Measurements from ENCODE around the gene TWSG1. TPM values are rescaled to one million over a fixed set of nuclear protein-coding genes. Genes with fewer than 3 reads are reported as not detected.
"Not testable (repeated sequence)": the region's sequence is repeated elsewhere in the genome, so short reads cannot be mapped to it uniquely, and the experiment has no call there.

The TWSG1 gene
- polyA plus RNA-seq, 1 experiment = 328 TPM

DNA sequence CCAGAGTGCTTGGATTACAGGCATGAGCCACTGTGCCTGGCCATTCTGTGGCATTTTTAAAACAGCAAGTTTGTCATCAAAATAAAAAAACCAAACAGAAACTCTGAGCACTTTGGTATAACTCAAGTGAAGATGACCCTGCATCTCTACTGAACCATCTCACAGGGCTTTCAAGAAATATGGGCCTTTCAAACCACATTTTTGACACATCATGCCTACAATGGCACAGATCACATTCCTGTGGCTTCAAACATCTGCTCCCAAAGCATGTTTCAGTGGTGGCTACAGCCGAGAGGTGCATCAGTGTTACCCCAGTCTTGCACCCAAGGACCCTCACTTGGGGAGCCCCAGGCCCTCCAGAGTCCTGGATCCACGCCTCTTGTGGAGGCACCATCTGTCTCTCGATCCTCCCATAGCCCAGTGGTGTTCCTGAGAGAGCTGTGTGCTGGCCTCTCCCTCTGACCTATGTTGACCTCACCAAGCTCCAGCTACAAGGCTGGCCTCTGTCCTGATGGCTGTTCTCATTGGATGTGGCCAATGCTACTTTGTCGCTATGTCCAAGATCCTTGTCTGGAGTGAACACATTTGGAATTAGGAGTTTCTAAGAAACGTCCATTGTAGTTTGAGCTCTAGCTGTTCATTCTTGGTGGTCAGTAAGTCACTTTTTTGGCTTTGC, 85.5 kb downstream of the TWSG1 start:
- Histone ChIP-seq H3K9me3 (ENCODE audit: control insufficient read depth, insufficient read depth, low read length) (peaks cover 15% of the 10 kb centered on the region; the same call in 1 of the 2 replicates), H3K27me3 (ENCODE audit: control insufficient read depth, insufficient read depth, low read length) (no peaks in the 10 kb centered on the region), H3K27ac (ENCODE audit: low read depth, low read length) (no peak overlapping the region), H3K4me3 (ENCODE audit: low read depth, low read length) (no peak overlapping the region)
- POLR2A ChIA-PET = no interaction called here
- TF ChIP-seq, protein P1, sequence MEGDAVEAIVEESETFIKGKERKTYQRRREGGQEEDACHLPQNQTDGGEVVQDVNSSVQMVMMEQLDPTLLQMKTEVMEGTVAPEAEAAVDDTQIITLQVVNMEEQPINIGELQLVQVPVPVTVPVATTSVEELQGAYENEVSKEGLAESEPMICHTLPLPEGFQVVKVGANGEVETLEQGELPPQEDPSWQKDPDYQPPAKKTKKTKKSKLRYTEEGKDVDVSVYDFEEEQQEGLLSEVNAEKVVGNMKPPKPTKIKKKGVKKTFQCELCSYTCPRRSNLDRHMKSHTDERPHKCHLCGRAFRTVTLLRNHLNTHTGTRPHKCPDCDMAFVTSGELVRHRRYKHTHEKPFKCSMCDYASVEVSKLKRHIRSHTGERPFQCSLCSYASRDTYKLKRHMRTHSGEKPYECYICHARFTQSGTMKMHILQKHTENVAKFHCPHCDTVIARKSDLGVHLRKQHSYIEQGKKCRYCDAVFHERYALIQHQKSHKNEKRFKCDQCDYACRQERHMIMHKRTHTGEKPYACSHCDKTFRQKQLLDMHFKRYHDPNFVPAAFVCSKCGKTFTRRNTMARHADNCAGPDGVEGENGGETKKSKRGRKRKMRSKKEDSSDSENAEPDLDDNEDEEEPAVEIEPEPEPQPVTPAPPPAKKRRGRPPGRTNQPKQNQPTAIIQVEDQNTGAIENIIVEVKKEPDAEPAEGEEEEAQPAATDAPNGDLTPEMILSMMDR (IDR thresholded peaks at IDR 0.05; ENCODE audit: low read depth, low read length) = no peak
- no peak for DNase-seq (ENCODE audit: low read depth, low spot score)
- CTCF ChIA-PET = no interaction called here

DNA sequence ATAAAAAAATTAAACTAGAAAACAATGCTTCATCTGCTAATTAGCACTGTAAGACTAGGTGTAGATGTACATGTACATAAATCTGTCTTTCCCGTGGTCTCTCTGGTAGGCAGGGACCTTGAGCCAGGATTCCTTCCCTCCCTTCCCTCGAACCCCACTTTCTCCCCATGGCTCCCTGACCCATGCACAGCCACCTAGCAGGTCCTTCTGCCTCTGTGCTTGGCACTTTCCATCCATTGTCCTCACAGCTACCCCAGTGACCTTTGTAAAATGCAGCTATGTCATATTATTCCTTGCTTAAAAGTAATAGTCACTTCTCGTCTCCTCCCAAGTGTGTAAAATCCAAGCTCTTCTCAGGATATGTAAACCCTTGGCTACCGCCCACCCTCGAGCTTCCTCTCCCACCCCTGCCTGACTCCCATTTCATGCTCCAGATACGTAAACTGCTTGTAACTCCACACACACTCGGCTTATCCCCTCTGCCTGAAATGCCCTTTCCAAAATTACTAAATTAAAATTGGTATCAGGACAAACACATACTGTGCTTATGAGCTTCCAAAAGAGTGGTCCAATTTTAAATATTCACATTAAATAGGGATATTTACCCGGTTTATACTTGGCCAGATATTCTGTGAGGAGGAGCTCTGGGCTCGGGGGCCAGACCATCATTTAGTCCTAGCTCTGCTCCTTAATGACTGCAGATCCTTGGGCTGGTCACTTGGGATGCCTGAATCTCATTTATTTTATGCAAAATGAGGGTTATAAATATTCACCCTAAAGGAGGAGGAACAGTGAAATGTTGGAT, 86.7 kb downstream of the TWSG1 start:
- H3K27me3 ChIP-seq (ENCODE audit: control insufficient read depth, insufficient read depth, low read length) = no peaks in the 10 kb centered on the region
- CTCF ChIA-PET = interaction anchor here (0.5 kb wide), 1 partner anchor 11 kb away, joined by 3 read pairs; no protein-coding TSS in a partner anchor
- POLR2A ChIA-PET = no interaction called here
- H3K9me3 ChIP-seq (ENCODE audit: control insufficient read depth, insufficient read depth, low read length) = peaks cover 15% of the 10 kb centered on the region; the same call in 1 of the 2 replicates
- H3K4me3 ChIP-seq (ENCODE audit: low read depth, low read length) = no peak overlapping the region
- no peak for DNase-seq (ENCODE audit: low read depth, low spot score)
- H3K27ac ChIP-seq (ENCODE audit: low read depth, low read length) = no peak overlapping the region
- TF ChIP-seq, protein P1 (IDR thresholded peaks at IDR 0.05; ENCODE audit: low read depth, low read length) = no peak

DNA sequence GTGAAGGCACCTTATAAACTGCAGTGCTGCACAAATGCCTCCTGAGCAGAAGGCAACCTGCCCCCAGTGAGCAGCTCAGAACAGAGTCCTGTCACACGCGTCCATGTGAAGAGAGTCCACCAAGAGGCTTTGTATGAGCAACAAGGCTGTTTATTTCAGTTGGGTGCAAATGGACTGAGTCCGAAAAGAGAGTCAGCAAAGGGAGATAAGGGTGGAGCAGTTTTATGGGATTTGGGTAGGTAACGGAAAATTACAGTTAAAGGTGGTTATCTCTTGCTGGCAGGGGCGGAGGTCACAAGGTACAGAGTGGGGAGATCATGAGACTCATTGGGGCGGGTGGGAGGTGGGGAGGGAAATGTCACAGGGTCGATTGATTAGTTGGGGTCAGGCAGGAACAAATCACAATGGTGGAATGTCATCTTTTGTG, 87.3 kb downstream of the TWSG1 start:
- ChIA-PET POLR2A (no interaction called here), CTCF (interaction anchor here (0.5 kb wide), 1 partner anchor 10 kb away, joined by 3 read pairs; no protein-coding TSS in a partner anchor)
- Histone ChIP-seq H3K9me3 (ENCODE audit: control insufficient read depth, insufficient read depth, low read length) (peaks cover 15% of the 10 kb centered on the region; the same call in 1 of the 2 replicates), H3K27ac (ENCODE audit: low read depth, low read length) (no peak overlapping the region), H3K4me3 (ENCODE audit: low read depth, low read length) (no peak overlapping the region), H3K27me3 (ENCODE audit: control insufficient read depth, insufficient read depth, low read length) (no peaks in the 10 kb centered on the region)
- TF ChIP-seq, protein P1 (IDR thresholded peaks at IDR 0.05; ENCODE audit: low read depth, low read length) = no peak
- no peak for DNase-seq (ENCODE audit: low read depth, low spot score)

DNA sequence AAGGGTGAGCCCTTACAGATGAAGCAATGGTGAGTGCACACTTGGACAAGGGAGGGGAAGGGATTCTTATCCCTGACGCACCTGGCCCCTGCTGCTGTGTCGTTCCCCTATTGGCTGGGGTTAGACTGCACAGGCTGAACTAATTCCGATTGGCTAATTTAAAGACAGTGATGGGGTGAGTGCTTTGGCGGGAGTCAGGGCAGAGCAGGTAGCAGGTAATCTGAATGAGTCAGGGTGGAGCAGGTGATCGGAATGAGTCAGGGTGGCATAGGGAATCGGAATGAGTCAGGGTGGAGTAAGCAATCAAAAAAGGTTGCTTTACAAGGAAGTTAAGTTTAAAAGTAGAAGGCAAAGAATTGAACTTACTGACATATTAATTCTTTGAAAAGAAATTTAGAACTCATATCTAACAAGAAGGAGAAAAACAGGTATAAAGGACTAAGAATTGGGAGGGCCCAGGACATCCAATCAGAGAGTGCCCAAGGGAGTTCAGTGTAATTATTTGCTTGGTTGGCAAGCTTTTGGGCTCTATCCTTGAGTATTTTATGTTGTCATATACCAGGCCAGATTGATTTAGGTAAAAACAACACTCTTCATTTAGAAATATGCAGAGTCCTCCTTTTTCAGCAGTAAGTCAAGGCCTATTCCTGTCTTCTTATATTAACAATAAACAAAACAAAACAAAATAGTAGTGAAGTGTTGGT, 88.4 kb downstream of the TWSG1 start:
- ChIA-PET POLR2A (no interaction called here), CTCF (no interaction called here)
- no peak overlapping the region for H3K27ac ChIP-seq (ENCODE audit: low read depth, low read length)
- no peak overlapping the region for H3K4me3 ChIP-seq (ENCODE audit: low read depth, low read length)
- H3K27me3 ChIP-seq (ENCODE audit: control insufficient read depth, insufficient read depth, low read length) = no peaks in the 10 kb centered on the region
- TF ChIP-seq, protein P1 (IDR thresholded peaks at IDR 0.05; ENCODE audit: low read depth, low read length) = no peak
- peaks cover 15% of the 10 kb centered on the region; the same call in 1 of the 2 replicates for H3K9me3 ChIP-seq (ENCODE audit: control insufficient read depth, insufficient read depth, low read length)
- no peak for DNase-seq (ENCODE audit: low read depth, low spot score)

DNA sequence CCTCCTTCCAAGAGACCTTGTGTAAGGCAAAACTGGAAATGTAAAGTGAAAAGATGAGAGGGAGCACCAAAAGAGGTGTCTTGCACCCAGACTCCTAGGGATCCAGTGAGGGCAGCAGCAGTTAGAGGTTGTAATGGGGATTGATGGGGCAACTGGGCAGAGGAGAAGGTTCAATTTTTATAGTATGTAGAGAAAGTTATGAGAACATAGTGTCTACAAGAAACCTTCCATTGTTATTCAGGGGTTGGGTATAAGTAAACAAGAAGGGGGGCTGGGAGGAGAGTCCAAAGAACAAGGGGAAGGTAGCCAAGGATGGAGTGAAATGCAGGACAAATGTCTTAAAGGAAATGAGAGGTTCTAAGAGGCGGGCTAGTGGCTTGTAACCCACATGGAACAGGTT, 89.1 kb downstream of the TWSG1 start:
- DNase-seq (ENCODE audit: low read depth, low spot score); H3K4me3 ChIP-seq (ENCODE audit: low read depth, low read length); H3K27me3 ChIP-seq (ENCODE audit: control insufficient read depth, insufficient read depth, low read length); CTCF ChIA-PET; POLR2A ChIA-PET; H3K27ac ChIP-seq (ENCODE audit: low read depth, low read length): not testable (repeated sequence)
- peaks cover 15% of the 10 kb centered on the region; the same call in 1 of the 2 replicates for H3K9me3 ChIP-seq (ENCODE audit: control insufficient read depth, insufficient read depth, low read length)

DNA sequence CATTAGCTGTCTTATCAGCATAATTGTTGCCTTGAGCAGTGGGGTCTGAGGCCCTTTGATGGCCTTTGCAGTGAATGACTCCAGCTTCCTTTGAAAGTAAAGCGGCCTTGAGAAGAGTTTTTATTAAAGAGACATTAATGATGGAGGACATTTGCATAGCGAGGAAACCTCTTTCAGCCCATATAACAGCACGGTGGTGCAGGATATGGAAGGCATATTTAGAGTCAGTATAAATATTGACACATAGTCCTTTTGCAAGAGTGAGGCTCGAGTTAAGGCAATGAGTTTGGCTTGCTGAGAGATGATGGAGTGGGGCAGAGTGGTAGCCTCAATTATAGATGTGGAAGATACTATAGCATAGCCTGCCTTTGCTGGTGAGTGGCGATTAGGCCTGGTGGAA, 89.7 kb downstream of the TWSG1 start:
- H3K27me3 ChIP-seq (ENCODE audit: control insufficient read depth, insufficient read depth, low read length); H3K27ac ChIP-seq (ENCODE audit: low read depth, low read length); CTCF ChIA-PET; H3K4me3 ChIP-seq (ENCODE audit: low read depth, low read length); POLR2A ChIA-PET; DNase-seq (ENCODE audit: low read depth, low spot score): not testable (repeated sequence)
- H3K9me3 ChIP-seq (ENCODE audit: control insufficient read depth, insufficient read depth, low read length) = peaks cover 15% of the 10 kb centered on the region; the same call in 1 of the 2 replicates
